G401 (cell line): Measurements from ENCODE around the gene SLIT2. TPM values are rescaled to one million over a fixed set of nuclear protein-coding genes. Genes with fewer than 3 reads are reported as not detected.

Experiments
- DNase-seq: peaks from one replicate; pipeline ENCODE4 v3.0.0-alpha.2; 2015; ENCODE audit warnings: low spot score
- in situ Hi-C: cut with HindIII; loops from 2 replicates; pipeline ENCODE4 v1.10.0; 2016; ENCODE audit warnings: low sequenced_read_pairs, mixed read lengths
- total RNA-seq: library from RNA; depleted of rRNA; stranded (reverse); fragments of >200 nt; shearing (Covaris generic); gene quantifications from 2 replicates; pipeline ENCODE4 v1.2.3, GENCODE V29; 2014

SLIT2 gene
- total RNA-seq, 1 experiment from 2014 or later, result not detected

- no peak for DNase-seq
- in situ Hi-C loops, result no loop called here
Observed at GRCh38 chr4:20292739-20293138, 41.0 kb downstream of the SLIT2 start.

DNA sequence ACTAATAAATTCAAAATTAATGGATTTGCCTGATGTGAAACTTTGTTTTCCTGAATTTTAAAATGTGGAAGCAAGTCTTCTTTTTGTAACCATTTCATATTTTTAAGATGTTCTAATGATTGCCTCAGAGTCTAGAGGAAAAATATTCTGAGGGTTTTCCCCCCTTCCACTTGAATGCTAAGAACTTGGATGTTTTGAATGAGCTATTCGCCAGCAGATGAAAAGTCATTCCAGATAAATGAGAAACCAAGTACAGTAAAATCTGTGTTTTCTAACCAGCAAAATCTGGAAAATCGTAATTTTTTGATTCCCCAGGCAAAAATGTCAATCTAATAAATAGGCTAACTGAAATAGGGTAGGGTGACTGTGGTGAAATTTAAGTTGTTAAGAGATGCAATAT, 45.6 kb downstream of the SLIT2 start:
- in situ Hi-C loops, result no loop called here
- no peak for DNase-seq

- in situ Hi-C loops, result no loop called here
- DNase-seq, result no peak
Observed at GRCh38 chr4:20297783-20298182, 46.1 kb downstream of the SLIT2 start.

GRCh38 chr4:20298455-20298854, 46.8 kb downstream of the SLIT2 start:
- in situ Hi-C loops, result no loop called here
- DNase-seq, result no peak

GRCh38 chr4:20298986-20299385, 47.3 kb downstream of the SLIT2 start:
- in situ Hi-C loops, result no loop called here
- DNase-seq, result no peak

- DNase-seq, result no peak
Observed at GRCh38 chr4:20299515-20299914, 47.8 kb downstream of the SLIT2 start.

DNA sequence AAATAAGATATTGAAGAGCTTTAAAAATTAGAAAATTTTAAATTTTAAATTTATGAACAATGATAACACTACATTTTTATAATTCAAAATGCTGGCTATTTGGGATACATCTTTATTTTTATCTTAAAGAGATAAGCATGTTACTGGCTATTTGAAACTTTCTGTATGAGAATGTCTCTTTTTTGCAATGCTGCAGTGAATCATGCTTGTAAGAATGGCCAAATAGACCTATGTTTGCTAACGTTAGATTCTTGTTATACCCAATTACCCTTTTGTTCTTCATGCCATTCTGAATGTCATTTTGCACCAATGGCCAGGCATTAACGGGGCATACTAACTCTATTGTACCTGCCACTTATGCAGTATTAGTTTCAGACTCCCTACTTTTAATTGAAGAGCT, 49.5 kb downstream of the SLIT2 start:
- in situ Hi-C loops, result no loop called here
- DNase-seq, result no peak

More at GRCh38 chr4:20299515-20299914, 47.8 kb downstream of the SLIT2 start:
- in situ Hi-C loops, result no loop called here
